Osteoblast (primary cell): ENCODE data around the gene GGA3. TPM values are rescaled to one million over a fixed set of nuclear protein-coding genes. Genes with fewer than 3 reads are reported as not detected.
A peak's percentile ranks its signal among the peaks of the same experiment; 100 is the strongest.

Experiments
- DNase-seq: peaks from one replicate; pipeline ENCODE4 v3.0.0; 2011; ENCODE audit warnings: low spot score, mixed read lengths; ENCODE audit not compliant: insufficient read length; ENCODE audit errors: missing footprints
- H2AFZ ChIP-seq: 2 replicates; pipeline ENCODE4 v1.6.0; 2011; ENCODE audit warnings: mild to moderate bottlenecking, low read length
- H3K27ac ChIP-seq: 2 replicates; pipeline ENCODE4 v1.5.1; 2011; ENCODE audit warnings: mild to moderate bottlenecking, low read depth, low read length, moderate library complexity
- H3K27me3 ChIP-seq: 2 replicates; pipeline ENCODE4 v1.6.0; 2012; ENCODE audit warnings: mild to moderate bottlenecking, control low read depth, inconsistent platforms, low read length, moderate library complexity; ENCODE audit not compliant: insufficient read depth
- H3K36me3 ChIP-seq: 2 replicates; pipeline ENCODE4 v1.5.1; 2011; ENCODE audit warnings: mild to moderate bottlenecking, low read length, control low read depth, moderate library complexity; ENCODE audit not compliant: insufficient read depth
- H3K4me1 ChIP-seq: 2 replicates; pipeline ENCODE4 v1.5.1; 2011; ENCODE audit warnings: mild to moderate bottlenecking, low read length, control low read depth, moderate library complexity; ENCODE audit not compliant: insufficient read depth
- H3K4me2 ChIP-seq: 2 replicates; pipeline ENCODE4 v1.6.0; 2011; ENCODE audit warnings: mild to moderate bottlenecking, low read length; ENCODE audit not compliant: insufficient read depth
- H3K4me3 ChIP-seq: fragments of 200-600 bp; sonication (generic); 3 replicates; pipeline ENCODE4 v1.5.1; 2012; ENCODE audit warnings: mild to moderate bottlenecking, low read length, inconsistent platforms; ENCODE audit not compliant: insufficient read depth
- H3K79me2 ChIP-seq: 2 replicates; pipeline ENCODE4 v1.6.0; 2012; ENCODE audit warnings: mild to moderate bottlenecking, low read length, control low read depth, inconsistent platforms; ENCODE audit not compliant: insufficient read depth
- H3K9me3 ChIP-seq: 2 replicates; pipeline ENCODE4 v1.5.1; 2011; ENCODE audit warnings: low read depth, low read length, control low read depth
- H4K20me1 ChIP-seq: 2 replicates; pipeline ENCODE4 v1.6.0; 2012; ENCODE audit warnings: mild to moderate bottlenecking, low read length, control low read depth; ENCODE audit not compliant: insufficient read depth
- total RNA-seq: library from RNA; depleted of rRNA; stranded (reverse); fragments of >200 nt; gene quantifications from 2 replicates; pipeline ENCODE4 v1.2.3, GENCODE V29; 2012
- TF ChIP-seq, protein P1 (sequence below): IDR thresholded peaks from 2 replicates; pipeline ENCODE4 v1.5.1; 2011; ENCODE audit warnings: mild to moderate bottlenecking, low read depth, low read length, moderate library complexity; ENCODE audit errors: extremely low read depth

GGA3 gene
- total RNA-seq, 1 donor = 9.0 TPM

GRCh38 chr17:75240394-75241142 lies 20.8 kb downstream of the GGA3 start:
- Histone ChIP-seq H2AFZ (no peak overlapping the region), H3K4me1 (peaks cover 23% of the 10 kb centered on the region), H3K4me2 (peak overlapping the region; percentile 34), H4K20me1 (peaks cover 73% of the 10 kb centered on the region), H3K79me2 (no peaks in the 10 kb centered on the region), H3K27me3 (no peaks in the 10 kb centered on the region), H3K27ac (peak overlapping the region; percentile 81), H3K4me3 (no peak overlapping the region), H3K36me3 (peaks cover 88% of the 10 kb centered on the region), H3K9me3 (no peaks in the 10 kb centered on the region)
- TF ChIP-seq, protein P1, sequence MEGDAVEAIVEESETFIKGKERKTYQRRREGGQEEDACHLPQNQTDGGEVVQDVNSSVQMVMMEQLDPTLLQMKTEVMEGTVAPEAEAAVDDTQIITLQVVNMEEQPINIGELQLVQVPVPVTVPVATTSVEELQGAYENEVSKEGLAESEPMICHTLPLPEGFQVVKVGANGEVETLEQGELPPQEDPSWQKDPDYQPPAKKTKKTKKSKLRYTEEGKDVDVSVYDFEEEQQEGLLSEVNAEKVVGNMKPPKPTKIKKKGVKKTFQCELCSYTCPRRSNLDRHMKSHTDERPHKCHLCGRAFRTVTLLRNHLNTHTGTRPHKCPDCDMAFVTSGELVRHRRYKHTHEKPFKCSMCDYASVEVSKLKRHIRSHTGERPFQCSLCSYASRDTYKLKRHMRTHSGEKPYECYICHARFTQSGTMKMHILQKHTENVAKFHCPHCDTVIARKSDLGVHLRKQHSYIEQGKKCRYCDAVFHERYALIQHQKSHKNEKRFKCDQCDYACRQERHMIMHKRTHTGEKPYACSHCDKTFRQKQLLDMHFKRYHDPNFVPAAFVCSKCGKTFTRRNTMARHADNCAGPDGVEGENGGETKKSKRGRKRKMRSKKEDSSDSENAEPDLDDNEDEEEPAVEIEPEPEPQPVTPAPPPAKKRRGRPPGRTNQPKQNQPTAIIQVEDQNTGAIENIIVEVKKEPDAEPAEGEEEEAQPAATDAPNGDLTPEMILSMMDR = peak; percentile 71
- peak; percentile 91 for DNase-seq

- DNase-seq = peak; percentile 88
- no peaks in the 10 kb centered on the region for H3K9me3 ChIP-seq
- H3K4me3 ChIP-seq = no peak overlapping the region
- TF ChIP-seq, protein P1 = no peak
- no peak overlapping the region for H2AFZ ChIP-seq
- H3K27ac ChIP-seq = no peak overlapping the region
- no peak overlapping the region for H3K4me2 ChIP-seq
- peaks cover 67% of the 10 kb centered on the region for H4K20me1 ChIP-seq
- peaks cover 88% of the 10 kb centered on the region for H3K36me3 ChIP-seq
- H3K4me1 ChIP-seq = peaks cover 23% of the 10 kb centered on the region
- no peaks in the 10 kb centered on the region for H3K79me2 ChIP-seq
- H3K27me3 ChIP-seq = no peaks in the 10 kb centered on the region
Observed at GRCh38 chr17:75239778-75240393, 21.5 kb downstream of the GGA3 start.

- Histone ChIP-seq H3K4me1 (peaks cover 23% of the 10 kb centered on the region), H4K20me1 (peaks cover 61% of the 10 kb centered on the region), H2AFZ (no peak overlapping the region), H3K4me2 (no peak overlapping the region), H3K9me3 (no peaks in the 10 kb centered on the region), H3K4me3 (no peak overlapping the region), H3K27me3 (no peaks in the 10 kb centered on the region), H3K36me3 (peaks cover 88% of the 10 kb centered on the region), H3K79me2 (no peaks in the 10 kb centered on the region), H3K27ac (no peak overlapping the region)
- TF ChIP-seq, protein P1 = no peak
- DNase-seq = peak; percentile 64
Observed at GRCh38 chr17:75239214-75239613, 22.2 kb downstream of the GGA3 start.

GRCh38 chr17:75238684-75239191 lies 22.7 kb downstream of the GGA3 start:
- Histone ChIP-seq H3K27me3 (no peaks in the 10 kb centered on the region), H3K79me2 (no peaks in the 10 kb centered on the region), H3K9me3 (no peaks in the 10 kb centered on the region), H3K4me2 (no peak overlapping the region), H3K27ac (no peak overlapping the region), H4K20me1 (peaks cover 57% of the 10 kb centered on the region), H3K4me1 (peaks cover 23% of the 10 kb centered on the region), H3K4me3 (no peak overlapping the region), H2AFZ (no peak overlapping the region), H3K36me3 (peaks cover 84% of the 10 kb centered on the region)
- peak; percentile 96 for DNase-seq
- TF ChIP-seq, protein P1 = peak; percentile 91
